Tibial artery (tissue), 4 donors: ENCODE measurements around the gene CAGE1.

Source experiments
- DNase-seq, 2 donors: peaks; one replicate each; pipeline ENCODE4 v3.0.0-alpha.2; 2019
- H3K27ac ChIP-seq, 2 donors: fragments of 200-600 bp; sonication (generic) in 1 of 2; 1 replicate in 1 of 2; 2 replicates in 1 of 2; pipeline ENCODE4 v1.5.1; 2018 to 2019; ENCODE audit warnings: mild to moderate bottlenecking in 1 of 2
- H3K27me3 ChIP-seq, 2 donors: fragments of 200-600 bp; sonication (generic) in 1 of 2; one replicate each; pipeline versions ENCODE4 v1.5.1 to v1.6.0; 2016 to 2019
- H3K36me3 ChIP-seq, 3 donors: fragments of 200-600 bp; sonication (generic) in 2 of 3; one replicate each; pipeline ENCODE4 v1.5.1; 2016 to 2019; ENCODE audit warnings: mild to moderate bottlenecking in 2 of 3
- H3K4me1 ChIP-seq, 4 donors: fragments of 200-600 bp; sonication (generic) in 2 of 4; 1 replicate in 3 of 4; 2 replicates in 1 of 4; pipeline ENCODE4 v1.5.1; 2016 to 2019
- H3K4me3 ChIP-seq, 2 donors: fragments of 200-600 bp; sonication (generic) in 1 of 2; 1 replicate in 1 of 2; 2 replicates in 1 of 2; pipeline ENCODE4 v1.5.1; 2018 to 2019; ENCODE audit warnings: mild to moderate bottlenecking in 2 of 2
- H3K9me3 ChIP-seq, 3 donors: fragments of 200-600 bp; sonication (generic) in 1 of 3; one replicate each; pipeline ENCODE4 v1.5.1; 2016 to 2019
- CTCF ChIP-seq, 2 experiments: fragments of 200-600 bp in 1 of 2; fragments of 450-650 bp in 1 of 2; IDR thresholded peaks; one replicate each; pipeline ENCODE4 v1.5.1; 2017 to 2019; ENCODE audit warnings: antibody characterized with exemption in 2 of 2, mild to moderate bottlenecking in 1 of 2, moderate library complexity in 1 of 2
- intact Hi-C: fragments of 100-400 bp; cut with DNase I; formaldehyde crosslinking; loops from one replicate; pipeline ENCODE4 v1.15.0; 2023; ENCODE audit warnings: low total_unique reads

Gene CAGE1

GRCh38 chr6:7389451-7390225 is at the start of gene CAGE1, which contains the start of gene RIOK1:
TSS of gene CAGE1 (minus strand) at chr6:7389742. CDS start at chr6:7387173, 2,569 bp downstream.
TSS of gene RIOK1 (plus strand) at chr6:7389808. CDS start at chr6:7390003, 195 bp downstream.
- Histone ChIP-seq H3K27me3 (no peaks in the 10 kb centered on the region), H3K4me1 (peaks cover 0 to 26% (median 9%) of the 10 kb centered on the region in 4 donors), H3K36me3 (peaks cover 4 to 12% (median 9%) of the 10 kb centered on the region in 3 donors), H3K4me3 (peak within 1 kb of the TSS; percentile 85 to 87), H3K9me3 (no peaks in the 10 kb centered on the region), H3K27ac (peak within 1 kb of the TSS; percentile 86 to 94)
- peak in 1 of 2 experiments; percentile 11 for TF ChIP-seq CTCF (IDR thresholded peaks at IDR 0.05)
- DNase-seq, result peak; percentile 95 to 97
- intact Hi-C loops, result loop anchor here (5.0 kb wide), 2 partner anchors 77 to 223 kb away; partner anchors contain the start of gene SSR1

GRCh38 chr6:7439228-7439627 is 49.7 kb upstream of the CAGE1 start:
- Histone ChIP-seq H3K4me1 (no peaks in the 10 kb centered on the region), H3K4me3 (no peak overlapping the region), H3K36me3 (no peaks in the 10 kb centered on the region), H3K9me3 (no peaks in the 10 kb centered on the region), H3K27ac (no peak overlapping the region), H3K27me3 (no peaks in the 10 kb centered on the region)
- no peak for TF ChIP-seq CTCF (IDR thresholded peaks at IDR 0.05)
- intact Hi-C loops, result no loop called here
- DNase-seq, result no peak

GRCh38 chr6:7438011-7438410 is 48.5 kb upstream of the CAGE1 start:
- H3K36me3 ChIP-seq, result no peaks in the 10 kb centered on the region

GRCh38 chr6:7434672-7435071 is 45.1 kb upstream of the CAGE1 start:
- no peak overlapping the region for H3K4me3 ChIP-seq
- intact Hi-C loops, result no loop called here
- no peaks in the 10 kb centered on the region for H3K36me3 ChIP-seq
- no peaks in the 10 kb centered on the region for H3K9me3 ChIP-seq
- H3K27me3 ChIP-seq, result peaks cover 0 to 10% of the 10 kb centered on the region in 2 donors
- TF ChIP-seq CTCF (IDR thresholded peaks at IDR 0.05), result no peak
- no peak for DNase-seq
- H3K4me1 ChIP-seq, result peaks cover 0 to 3% (median 0%) of the 10 kb centered on the region in 4 donors
- no peak overlapping the region for H3K27ac ChIP-seq

More at GRCh38 chr6:7438011-7438410, 48.5 kb upstream of the CAGE1 start:
- Histone ChIP-seq H3K27me3 (no peaks in the 10 kb centered on the region), H3K9me3 (no peaks in the 10 kb centered on the region), H3K4me1 (no peaks in the 10 kb centered on the region), H3K4me3 (no peak overlapping the region), H3K27ac (no peak overlapping the region)
- no peak for DNase-seq
- no peak for TF ChIP-seq CTCF (IDR thresholded peaks at IDR 0.05)
- intact Hi-C loops, result no loop called here

- Histone ChIP-seq H3K27ac (no peak overlapping the region), H3K4me1 (peaks cover 0 to 3% (median 0%) of the 10 kb centered on the region in 4 donors), H3K4me3 (no peak overlapping the region), H3K36me3 (no peaks in the 10 kb centered on the region), H3K9me3 (no peaks in the 10 kb centered on the region), H3K27me3 (peaks cover 0 to 10% of the 10 kb centered on the region in 2 donors)
- DNase-seq, result no peak
- no peak for TF ChIP-seq CTCF (IDR thresholded peaks at IDR 0.05)
- intact Hi-C loops, result no loop called here
Observed at GRCh38 chr6:7433121-7433617, 43.6 kb upstream of the CAGE1 start.
